Breast epithelium (tissue), 4 donors: ENCODE data around the gene PSME1. TPM values are rescaled to one million over a fixed set of nuclear protein-coding genes. Genes with fewer than 3 reads are reported as not detected.

Experiments used
- DNase-seq, 2 donors: peaks; one replicate each; pipeline ENCODE4 v3.0.0-alpha.2; 2019; ENCODE audit warnings: low spot score in 2 of 2
- H3K27ac ChIP-seq, 2 donors: fragments of 200-600 bp; sonication (generic) in 1 of 2; one replicate each; pipeline ENCODE4 v1.5.1; 2016 to 2019; ENCODE audit warnings: mild to moderate bottlenecking in 1 of 2
- H3K27me3 ChIP-seq, 2 donors: fragments of 200-600 bp; sonication (generic) in 1 of 2; one replicate each; pipeline versions ENCODE4 v1.5.1 to v1.6.0; 2017 to 2019; ENCODE audit warnings: control low read depth in 1 of 2, mild to moderate bottlenecking in 1 of 2
- H3K36me3 ChIP-seq: fragments of 200-600 bp; one replicate; pipeline ENCODE4 v1.5.1; 2019
- H3K4me1 ChIP-seq, 2 donors: fragments of 200-600 bp; sonication (generic); one replicate each; pipeline ENCODE4 v1.5.1; 2016 to 2019; ENCODE audit warnings: control low read depth in 1 of 2
- H3K4me3 ChIP-seq, 3 donors: fragments of 200-600 bp; sonication (generic); 1 replicate in 2 of 3; 2 replicates in 1 of 3; pipeline ENCODE4 v1.5.1; 2016 to 2019; ENCODE audit warnings: mild to moderate bottlenecking in 3 of 3, moderate library complexity in 2 of 3
- H3K9me3 ChIP-seq, 2 donors: fragments of 200-600 bp; sonication (generic) in 1 of 2; one replicate each; pipeline ENCODE4 v1.5.1; 2016 to 2019; ENCODE audit warnings: control low read depth in 1 of 2
- POLR2A ChIP-seq: fragments of 450-650 bp; IDR thresholded peaks from one replicate; pipeline ENCODE4 v1.6.1; 2016; ENCODE audit warnings: antibody characterized with exemption, mild to moderate bottlenecking, moderate library complexity
- POLR2AphosphoS5 ChIP-seq, 3 donors: sonication (generic); formaldehyde crosslinking; IDR thresholded peaks; one replicate each; pipeline ENCODE4 v1.6.1; 2017; ENCODE audit warnings: antibody characterized with exemption in 3 of 3
- intact Hi-C: fragments of 100-400 bp; cut with DNase I; formaldehyde crosslinking; loops from one replicate; pipeline ENCODE4 v1.15.1; 2023; ENCODE audit warnings: low total_unique reads
- total RNA-seq, 3 donors: library from RNA; depleted of rRNA; stranded (reverse); fragments of >200 nt; gene quantifications; one replicate each; pipeline ENCODE4 v1.1.0, GENCODE V29; 2016
- TF ChIP-seq, protein P1 (sequence below), 3 donors: fragments of 450-650 bp; IDR thresholded peaks; one replicate each; pipeline ENCODE4 v1.5.1; 2016 to 2017; ENCODE audit warnings: antibody characterized with exemption in 3 of 3, mild to moderate bottlenecking in 3 of 3, moderate library complexity in 3 of 3

The PSME1 gene
- total RNA-seq: 100 to 1,000 TPM in 2 of 3 donors, 10 to 100 TPM in 1; 91.1 to 151 (median 135) TPM

DNA sequence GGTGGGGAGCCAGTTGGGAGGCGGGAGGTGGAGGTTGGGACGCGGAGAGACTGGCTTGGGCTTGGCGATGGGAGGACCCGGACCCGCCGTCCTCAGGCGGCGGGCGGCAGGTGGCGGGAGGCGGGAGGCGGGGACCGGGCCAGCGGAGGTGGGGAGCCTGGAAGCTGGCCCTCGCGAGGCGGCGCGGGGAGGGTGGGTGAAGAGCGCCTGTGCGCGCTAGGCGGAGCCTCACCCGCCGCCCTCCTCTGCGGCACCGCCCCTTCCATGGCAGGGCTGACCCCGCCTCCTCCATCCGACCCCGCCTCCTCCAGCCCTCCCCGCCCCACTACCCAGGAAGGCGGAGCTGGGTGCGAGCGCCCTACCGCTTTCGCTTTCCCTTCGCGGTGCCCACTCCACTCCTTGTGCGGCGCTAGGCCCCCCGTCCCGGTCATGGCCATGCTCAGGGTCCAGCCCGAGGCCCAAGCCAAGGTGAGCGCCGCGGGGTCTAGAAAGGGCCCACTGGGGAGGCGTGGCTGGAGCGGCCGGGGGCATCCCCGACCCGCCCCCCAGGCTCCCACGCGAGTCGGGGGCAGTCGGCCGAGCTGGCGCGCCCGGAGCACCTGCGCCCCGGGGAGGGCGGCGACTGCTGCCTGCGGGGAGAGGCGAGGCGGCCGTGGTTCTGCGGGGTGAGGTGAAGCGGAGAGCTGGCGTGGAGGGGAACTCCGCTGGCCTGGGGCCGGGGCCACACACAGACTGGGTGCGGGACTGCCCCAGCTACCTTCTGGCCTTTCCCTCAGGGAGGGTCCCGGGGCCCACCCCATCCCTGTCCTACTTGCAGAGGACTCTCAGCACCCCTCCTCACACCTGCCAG, at the start of gene PSME1:
TSS of gene PSME1 (plus strand) at position 361 of the 850 bp plus-strand sequence. CDS start at position 430, 69 bp downstream.
- no peaks in the 10 kb centered on the region for H3K9me3 ChIP-seq
- intact Hi-C loops: no loop called here
- peak; percentile 86 to 95 for DNase-seq
- H3K4me1 ChIP-seq: peaks cover 5 to 16% of the 10 kb centered on the region in 2 donors
- TF ChIP-seq, protein P1, sequence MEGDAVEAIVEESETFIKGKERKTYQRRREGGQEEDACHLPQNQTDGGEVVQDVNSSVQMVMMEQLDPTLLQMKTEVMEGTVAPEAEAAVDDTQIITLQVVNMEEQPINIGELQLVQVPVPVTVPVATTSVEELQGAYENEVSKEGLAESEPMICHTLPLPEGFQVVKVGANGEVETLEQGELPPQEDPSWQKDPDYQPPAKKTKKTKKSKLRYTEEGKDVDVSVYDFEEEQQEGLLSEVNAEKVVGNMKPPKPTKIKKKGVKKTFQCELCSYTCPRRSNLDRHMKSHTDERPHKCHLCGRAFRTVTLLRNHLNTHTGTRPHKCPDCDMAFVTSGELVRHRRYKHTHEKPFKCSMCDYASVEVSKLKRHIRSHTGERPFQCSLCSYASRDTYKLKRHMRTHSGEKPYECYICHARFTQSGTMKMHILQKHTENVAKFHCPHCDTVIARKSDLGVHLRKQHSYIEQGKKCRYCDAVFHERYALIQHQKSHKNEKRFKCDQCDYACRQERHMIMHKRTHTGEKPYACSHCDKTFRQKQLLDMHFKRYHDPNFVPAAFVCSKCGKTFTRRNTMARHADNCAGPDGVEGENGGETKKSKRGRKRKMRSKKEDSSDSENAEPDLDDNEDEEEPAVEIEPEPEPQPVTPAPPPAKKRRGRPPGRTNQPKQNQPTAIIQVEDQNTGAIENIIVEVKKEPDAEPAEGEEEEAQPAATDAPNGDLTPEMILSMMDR (IDR thresholded peaks at IDR 0.05): no peak
- TF ChIP-seq POLR2AphosphoS5 (IDR thresholded peaks at IDR 0.05) (peak in 2 of 3 donors; percentile 47 to 62), POLR2A (no peak)
- H3K36me3 ChIP-seq: no peaks in the 10 kb centered on the region
- H3K4me3 ChIP-seq: peak within 1 kb of the TSS; percentile 93 to 99 (median 97)
- H3K27ac ChIP-seq: peak within 1 kb of the TSS; percentile 92 to 96
- no peaks in the 10 kb centered on the region for H3K27me3 ChIP-seq

DNA sequence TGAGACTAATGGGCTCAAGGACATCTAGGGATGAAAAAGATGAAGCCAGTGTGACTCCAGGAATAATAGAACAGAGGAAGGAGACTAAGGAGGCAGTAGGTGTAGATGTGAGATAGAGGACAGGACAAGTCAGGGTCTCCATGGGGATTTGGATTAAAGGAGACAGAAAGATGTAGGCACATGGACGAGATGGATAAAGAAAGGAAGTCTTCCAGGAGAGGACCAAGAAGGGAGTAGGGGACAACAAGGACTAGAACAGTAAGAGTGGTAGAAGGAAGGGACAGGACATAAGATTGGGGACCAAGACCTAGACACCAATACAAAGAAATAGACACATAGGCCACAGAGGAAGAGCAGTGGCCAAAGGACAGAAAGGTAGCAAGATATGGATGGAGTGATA, 49.0 kb upstream of the PSME1 start:
- no peak overlapping the region for H3K27ac ChIP-seq
- no peaks in the 10 kb centered on the region for H3K27me3 ChIP-seq
- TF ChIP-seq, protein P1 (IDR thresholded peaks at IDR 0.05): no peak
- no peak for TF ChIP-seq POLR2AphosphoS5 (IDR thresholded peaks at IDR 0.05)
- no peak for TF ChIP-seq POLR2A
- DNase-seq: no peak
- intact Hi-C loops: no loop called here
- H3K9me3 ChIP-seq: no peaks in the 10 kb centered on the region
- H3K36me3 ChIP-seq: no peaks in the 10 kb centered on the region
- H3K4me1 ChIP-seq: no peaks in the 10 kb centered on the region
- H3K4me3 ChIP-seq: no peak overlapping the region

GRCh38 chr14:24088095-24088494, 47.9 kb upstream of the PSME1 start:
- no peak for DNase-seq
- TF ChIP-seq, protein P1 (IDR thresholded peaks at IDR 0.05): no peak
- TF ChIP-seq POLR2AphosphoS5 (IDR thresholded peaks at IDR 0.05): no peak
- no peak for TF ChIP-seq POLR2A
- intact Hi-C loops: no loop called here
- H3K4me1 ChIP-seq: no peaks in the 10 kb centered on the region
- no peaks in the 10 kb centered on the region for H3K36me3 ChIP-seq
- no peak overlapping the region for H3K27ac ChIP-seq
- H3K27me3 ChIP-seq: no peaks in the 10 kb centered on the region
- no peaks in the 10 kb centered on the region for H3K9me3 ChIP-seq
- H3K4me3 ChIP-seq: no peak overlapping the region

DNA sequence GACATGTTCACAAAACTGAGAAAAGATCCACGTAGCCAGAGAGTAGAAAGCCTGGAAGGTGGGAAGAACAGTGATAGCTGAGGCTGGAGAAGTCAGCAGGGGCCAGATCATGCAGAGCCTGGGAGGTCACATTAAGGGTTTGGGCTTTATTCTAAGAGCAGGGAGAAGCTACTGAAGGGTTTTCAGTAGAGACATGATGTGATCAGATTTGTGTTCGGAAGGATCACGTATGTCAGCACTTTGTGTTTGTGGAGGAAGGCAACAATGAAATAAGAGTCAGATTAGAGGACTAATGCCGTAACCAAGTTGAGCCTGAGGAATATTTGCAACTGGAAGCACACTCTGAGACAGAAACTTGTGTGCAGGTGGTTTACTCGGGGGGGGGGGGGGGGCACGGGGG, 46.1 kb upstream of the PSME1 start:
- Histone ChIP-seq H3K36me3 (no peaks in the 10 kb centered on the region), H3K9me3 (no peaks in the 10 kb centered on the region), H3K27ac (no peak overlapping the region), H3K4me1 (no peaks in the 10 kb centered on the region), H3K4me3 (no peak overlapping the region), H3K27me3 (no peaks in the 10 kb centered on the region)
- no peak for DNase-seq
- TF ChIP-seq, protein P1 (IDR thresholded peaks at IDR 0.05): no peak
- no peak for TF ChIP-seq POLR2A
- no peak for TF ChIP-seq POLR2AphosphoS5 (IDR thresholded peaks at IDR 0.05)
- intact Hi-C loops: no loop called here

GRCh38 chr14:24092110-24092504, 43.9 kb upstream of the PSME1 start:
- peaks cover 0 to 4% of the 10 kb centered on the region in 2 donors for H3K4me1 ChIP-seq
- no peaks in the 10 kb centered on the region for H3K27me3 ChIP-seq
- no peaks in the 10 kb centered on the region for H3K36me3 ChIP-seq
- DNase-seq: no peak
- intact Hi-C loops: no loop called here
- no peak overlapping the region for H3K4me3 ChIP-seq
- TF ChIP-seq POLR2AphosphoS5 (IDR thresholded peaks at IDR 0.05): no peak
- no peak for TF ChIP-seq POLR2A
- TF ChIP-seq, protein P1 (IDR thresholded peaks at IDR 0.05): no peak
- H3K9me3 ChIP-seq: no peaks in the 10 kb centered on the region
- H3K27ac ChIP-seq: no peak overlapping the region
